PC-3 (cell line): ENCODE data around the gene TRRAP. TPM values are rescaled to one million over a fixed set of nuclear protein-coding genes. Genes with fewer than 3 reads are reported as not detected.

Source experiments
- ATAC-seq: fragments of 200-7000 bp; cut with Tn5 transposase; 2 replicates; pipeline ENCODE4 v1.9.1; 2020; ENCODE audit warnings: mild to moderate bottlenecking, moderate library complexity
- BruUV-seq: library from RNA; stranded (reverse); fragments of 400-500 nt; replicated peaks from 2 replicates; lab custom pipeline; 2021; lab: Mats Ljungman, UMichigan
- CTCF ChIA-PET: fragments of 300-600 bp; sonication (Branson Sonifier 250); formaldehyde crosslinking; loops from one replicate; lab custom pipeline; 2022; ENCODE audit warnings: antibody characterized with exemption; lab: Charles Lee
- POLR2A ChIA-PET: fragments of 300-600 bp; sonication (Branson Sonifier 250); formaldehyde crosslinking; loops from one replicate; lab custom pipeline; 2022; ENCODE audit warnings: antibody characterized with exemption; ENCODE audit not compliant: unreplicated experiment; lab: Charles Lee
- DNase-seq: peaks from one replicate; pipeline ENCODE4 v3.0.0-alpha.2; 2015
- H2AFZ ChIP-seq: fragments of 300-600 bp; sonication (generic); 2 replicates; pipeline ENCODE4 v1.6.0; 2016; ENCODE audit warnings: antibody characterized with exemption, low read length
- H3F3A ChIP-seq: fragments of 300-600 bp; sonication (generic); one replicate; pipeline ENCODE4 v1.6.0; 2017; ENCODE audit warnings: antibody characterized with exemption, low read length, control low read depth, mild to moderate bottlenecking; ENCODE audit not compliant: unreplicated experiment
- H3K27ac ChIP-seq: fragments of 300-600 bp; sonication (generic); 2 replicates; pipeline ENCODE4 v1.5.1; 2016; ENCODE audit warnings: mild to moderate bottlenecking, low read length
- H3K27me3 ChIP-seq: fragments of 300-600 bp; sonication (generic); 2 replicates; pipeline ENCODE4 v1.6.1; 2016; ENCODE audit warnings: low read length, mixed read lengths
- H3K36me3 ChIP-seq: fragments of 300-600 bp; sonication (generic); 2 replicates; pipeline ENCODE4 v1.6.1; 2016; ENCODE audit warnings: low read depth, mixed run types, low read length, mixed read lengths
- H3K4me1 ChIP-seq: fragments of 300-600 bp; sonication (generic); 2 replicates; pipeline ENCODE4 v1.5.1; 2016; ENCODE audit warnings: low read length; ENCODE audit not compliant: insufficient read depth
- H3K4me2 ChIP-seq: fragments of 300-600 bp; sonication (generic); 2 replicates; pipeline ENCODE4 v1.6.0; 2016; ENCODE audit warnings: low read length
- H3K4me3 ChIP-seq: fragments of 300-600 bp; sonication (generic); 2 replicates; pipeline ENCODE4 v1.5.1; 2016; ENCODE audit warnings: mild to moderate bottlenecking, low read length, mixed read lengths
- H3K79me2 ChIP-seq: fragments of 300-600 bp; sonication (generic); 2 replicates; pipeline ENCODE4 v1.6.1; 2017; ENCODE audit warnings: low read length, mixed read lengths
- H3K9ac ChIP-seq: fragments of 300-600 bp; sonication (generic); 2 replicates; pipeline ENCODE4 v1.6.0; 2016; ENCODE audit warnings: mild to moderate bottlenecking, low read length
- H3K9me2 ChIP-seq: fragments of 300-600 bp; sonication (generic); replicated peaks from 2 replicates; pipeline ENCODE4 v1.6.1; 2016; ENCODE audit warnings: mixed run types, low read length, mixed read lengths
- H3K9me3 ChIP-seq: fragments of 300-600 bp; sonication (generic); 2 replicates; pipeline ENCODE4 v1.6.1; 2016; ENCODE audit warnings: low read length, mixed read lengths
- H4K20me1 ChIP-seq: fragments of 300-600 bp; sonication (generic); 2 replicates; pipeline ENCODE4 v1.6.1; 2016; ENCODE audit warnings: low read length, mixed read lengths
- EZH2 ChIP-seq: fragments of 300-600 bp; sonication (generic); IDR thresholded peaks from one replicate; pipeline ENCODE4 v1.6.1; 2017; ENCODE audit warnings: antibody characterized with exemption, mild to moderate bottlenecking, low read length; ENCODE audit not compliant: unreplicated experiment
- EZH2phosphoT487 ChIP-seq: fragments of 300-600 bp; sonication (generic); IDR thresholded peaks from 2 replicates; pipeline ENCODE4 v1.6.1; 2018; ENCODE audit warnings: mild to moderate bottlenecking, antibody characterized with exemption, low read length, borderline replicate concordance
- intact Hi-C: fragments of 100-400 bp; cut with micrococcal nuclease; formaldehyde crosslinking; loops from 2 replicates; pipeline ENCODE4 v1.9.0; 2023
- total RNA-seq: library from RNA; depleted of rRNA; stranded (reverse); fragments of >200 nt; gene quantifications from 2 replicates; pipeline ENCODE4 v1.2.3, GENCODE V29; 2014
- TF ChIP-seq, protein P1 (sequence below): fragments of 300-600 bp; sonication (generic); conservative IDR thresholded peaks from 2 replicates; pipeline ENCODE4 v1.5.1; 2017; ENCODE audit warnings: antibody characterized with exemption, low read depth, mild to moderate bottlenecking, low read length

TRRAP gene
- total RNA-seq, 1 experiment from 2014 or later = 17.7 TPM

- H3K9me3 ChIP-seq = no peaks in the 10 kb centered on the region
- CTCF ChIA-PET = no interaction called here
- no peaks in the 10 kb centered on the region for H3K27me3 ChIP-seq
- ATAC-seq = no peak
- intact Hi-C loops = no loop called here
- POLR2A ChIA-PET = no interaction called here
- H3K4me2 ChIP-seq = no peak overlapping the region
- TF ChIP-seq, protein P1, sequence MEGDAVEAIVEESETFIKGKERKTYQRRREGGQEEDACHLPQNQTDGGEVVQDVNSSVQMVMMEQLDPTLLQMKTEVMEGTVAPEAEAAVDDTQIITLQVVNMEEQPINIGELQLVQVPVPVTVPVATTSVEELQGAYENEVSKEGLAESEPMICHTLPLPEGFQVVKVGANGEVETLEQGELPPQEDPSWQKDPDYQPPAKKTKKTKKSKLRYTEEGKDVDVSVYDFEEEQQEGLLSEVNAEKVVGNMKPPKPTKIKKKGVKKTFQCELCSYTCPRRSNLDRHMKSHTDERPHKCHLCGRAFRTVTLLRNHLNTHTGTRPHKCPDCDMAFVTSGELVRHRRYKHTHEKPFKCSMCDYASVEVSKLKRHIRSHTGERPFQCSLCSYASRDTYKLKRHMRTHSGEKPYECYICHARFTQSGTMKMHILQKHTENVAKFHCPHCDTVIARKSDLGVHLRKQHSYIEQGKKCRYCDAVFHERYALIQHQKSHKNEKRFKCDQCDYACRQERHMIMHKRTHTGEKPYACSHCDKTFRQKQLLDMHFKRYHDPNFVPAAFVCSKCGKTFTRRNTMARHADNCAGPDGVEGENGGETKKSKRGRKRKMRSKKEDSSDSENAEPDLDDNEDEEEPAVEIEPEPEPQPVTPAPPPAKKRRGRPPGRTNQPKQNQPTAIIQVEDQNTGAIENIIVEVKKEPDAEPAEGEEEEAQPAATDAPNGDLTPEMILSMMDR = no peak
- TF ChIP-seq EZH2 (no peak), EZH2phosphoT487 (no peak)
- H2AFZ ChIP-seq = no peak overlapping the region
- H4K20me1 ChIP-seq = no peaks in the 10 kb centered on the region
- no peaks in the 10 kb centered on the region for H3K79me2 ChIP-seq
- peaks cover 35% of the 10 kb centered on the region for H3K36me3 ChIP-seq
- no peaks in the 10 kb centered on the region for H3K4me1 ChIP-seq
- H3K9ac ChIP-seq = no peak overlapping the region
- BruUV-seq = no TSS peak
- H3K9me2 ChIP-seq = no peaks in the 10 kb centered on the region
- no peaks in the 10 kb centered on the region for H3F3A ChIP-seq
- no peak overlapping the region for H3K27ac ChIP-seq
- no peak overlapping the region for H3K4me3 ChIP-seq
- no peak for DNase-seq
Observed at GRCh38 chr7:98887038-98887437, 8.7 kb downstream of the TRRAP start.

DNA sequence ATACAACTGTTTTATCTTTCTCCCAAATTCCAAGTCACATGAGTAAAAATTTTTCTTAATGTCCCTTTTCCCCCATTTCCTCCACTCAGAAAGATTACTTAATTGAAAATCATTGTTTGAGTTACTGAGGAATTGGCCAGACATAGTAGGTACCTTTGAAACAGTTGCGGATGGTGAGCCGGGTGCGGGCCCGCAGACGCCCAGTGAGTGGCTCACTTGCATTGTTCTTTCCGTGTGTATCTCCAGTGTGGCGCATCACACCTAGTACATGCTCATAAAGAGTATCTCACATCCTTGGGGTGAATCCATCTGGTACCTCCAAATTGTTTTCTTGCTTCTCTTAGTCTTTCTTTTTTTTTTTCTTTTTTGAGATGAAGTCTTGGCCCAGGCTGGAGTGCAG lies 14.3 kb downstream of the TRRAP start:
- ATAC-seq (no peak), DNase-seq (no peak)
- no peak overlapping the region for H2AFZ ChIP-seq
- H4K20me1 ChIP-seq = no peaks in the 10 kb centered on the region
- no peak overlapping the region for H3K4me3 ChIP-seq
- POLR2A ChIA-PET = no interaction called here
- CTCF ChIA-PET = no interaction called here
- no peaks in the 10 kb centered on the region for H3F3A ChIP-seq
- no peak overlapping the region for H3K9ac ChIP-seq
- H3K36me3 ChIP-seq = peaks cover 48% of the 10 kb centered on the region
- H3K4me1 ChIP-seq = no peaks in the 10 kb centered on the region
- H3K4me2 ChIP-seq = no peak overlapping the region
- H3K27me3 ChIP-seq = no peaks in the 10 kb centered on the region
- H3K79me2 ChIP-seq = no peaks in the 10 kb centered on the region
- H3K27ac ChIP-seq = no peak overlapping the region
- no peaks in the 10 kb centered on the region for H3K9me2 ChIP-seq
- intact Hi-C loops = no loop called here
- H3K9me3 ChIP-seq = no peaks in the 10 kb centered on the region
- no TSS peak for BruUV-seq
- TF ChIP-seq EZH2 (no peak), EZH2phosphoT487 (no peak)
- TF ChIP-seq, protein P1 = no peak

DNA sequence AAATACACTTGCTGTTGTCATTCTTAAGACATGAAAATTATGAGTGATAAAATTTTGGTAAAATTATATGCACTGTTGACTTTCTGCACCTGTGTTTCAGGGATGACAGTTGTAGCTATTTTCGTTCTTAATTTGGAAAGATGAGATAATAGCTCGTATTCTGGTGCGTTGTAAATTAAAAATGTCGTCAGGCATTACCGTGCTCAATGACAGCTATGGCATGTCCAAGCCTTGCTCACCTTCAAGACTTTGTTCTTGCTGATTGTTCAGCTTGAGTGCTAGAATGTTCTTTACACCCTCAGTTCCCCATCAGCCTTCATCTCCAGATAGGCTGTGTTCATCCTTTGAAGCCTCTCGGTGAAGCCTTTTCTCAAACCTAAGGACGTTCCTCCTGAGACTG lies 21.5 kb downstream of the TRRAP start:
- CTCF ChIA-PET = no interaction called here

More for the DNA sequence above, 21.5 kb downstream of the TRRAP start:
- Histone ChIP-seq H3K9me3 (no peaks in the 10 kb centered on the region), H3K9ac (no peak overlapping the region), H3K4me3 (no peak overlapping the region), H3K9me2 (no peaks in the 10 kb centered on the region), H3K4me2 (no peak overlapping the region), H3F3A (no peaks in the 10 kb centered on the region), H4K20me1 (no peaks in the 10 kb centered on the region), H2AFZ (no peak overlapping the region), H3K27ac (no peak overlapping the region), H3K4me1 (no peaks in the 10 kb centered on the region), H3K36me3 (peaks cover 67% of the 10 kb centered on the region), H3K27me3 (no peaks in the 10 kb centered on the region), H3K79me2 (no peaks in the 10 kb centered on the region)
- no peak for ATAC-seq
- intact Hi-C loops = no loop called here
- no TSS peak for BruUV-seq
- POLR2A ChIA-PET = no interaction called here
- TF ChIP-seq EZH2phosphoT487 (no peak), EZH2 (no peak)
- TF ChIP-seq, protein P1 = no peak
- DNase-seq = no peak
